ENCODE data around the gene CYP20A1.
"Not testable (repeated sequence)": the region's sequence is repeated elsewhere in the genome, so short reads cannot be mapped to it uniquely, and the experiment has no call there.

The CYP20A1 gene

GRCh38 chr2:203282101-203282500 is 43.3 kb downstream of the CYP20A1 start:
- DNase-seq = no peak

GRCh38 chr2:203286532-203286931 is 47.7 kb downstream of the CYP20A1 start:
- DNase-seq = no peak

DNA sequence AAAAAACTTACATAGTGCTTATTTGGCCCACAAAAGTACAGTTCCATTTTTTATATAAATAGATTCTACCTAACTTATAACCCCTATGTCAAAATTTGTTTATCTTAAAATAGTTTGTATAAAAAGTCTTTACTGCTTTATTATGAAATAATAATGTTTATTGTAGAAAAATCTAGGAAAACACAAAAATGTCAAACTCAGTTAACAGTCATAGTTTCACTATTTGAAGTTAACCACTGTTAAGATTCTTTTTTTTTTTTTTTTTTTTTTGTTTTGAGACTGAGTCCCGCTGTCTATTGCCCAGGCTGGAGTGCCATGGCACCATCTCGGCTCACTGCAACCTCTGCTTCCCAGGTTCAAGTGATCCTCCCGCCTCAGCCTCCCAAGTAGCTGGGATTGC is 62.8 kb downstream of the CYP20A1 start:
- no peak for DNase-seq

- not testable (repeated sequence) for DNase-seq
Measured at GRCh38 chr2:203302586-203302985, 63.8 kb downstream of the CYP20A1 start.

- DNase-seq = no peak
Measured at GRCh38 chr2:203310688-203311436, 72.0 kb downstream of the CYP20A1 start.

DNA sequence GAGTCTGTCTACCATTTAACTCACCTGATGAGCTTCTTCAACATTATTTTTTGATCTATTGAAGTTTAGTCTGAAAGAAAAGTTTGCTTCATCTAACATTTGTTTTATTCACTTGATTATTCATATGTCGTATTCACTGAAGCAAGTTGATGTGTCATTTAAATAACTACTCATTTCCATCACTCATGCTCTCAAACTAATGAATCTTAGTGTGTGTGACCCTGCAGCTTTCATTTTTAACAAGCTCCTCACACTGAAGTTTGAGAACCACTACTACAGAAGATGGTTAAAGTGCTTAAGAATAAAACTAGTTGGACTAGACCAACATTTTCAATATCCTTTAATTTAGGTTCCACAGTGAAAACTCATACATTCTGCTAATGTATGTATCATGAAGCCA is 87.5 kb downstream of the CYP20A1 start:
- DNase-seq = no peak

GRCh38 chr2:203327582-203327900 is 88.7 kb downstream of the CYP20A1 start:
- DNase-seq = no peak

DNA sequence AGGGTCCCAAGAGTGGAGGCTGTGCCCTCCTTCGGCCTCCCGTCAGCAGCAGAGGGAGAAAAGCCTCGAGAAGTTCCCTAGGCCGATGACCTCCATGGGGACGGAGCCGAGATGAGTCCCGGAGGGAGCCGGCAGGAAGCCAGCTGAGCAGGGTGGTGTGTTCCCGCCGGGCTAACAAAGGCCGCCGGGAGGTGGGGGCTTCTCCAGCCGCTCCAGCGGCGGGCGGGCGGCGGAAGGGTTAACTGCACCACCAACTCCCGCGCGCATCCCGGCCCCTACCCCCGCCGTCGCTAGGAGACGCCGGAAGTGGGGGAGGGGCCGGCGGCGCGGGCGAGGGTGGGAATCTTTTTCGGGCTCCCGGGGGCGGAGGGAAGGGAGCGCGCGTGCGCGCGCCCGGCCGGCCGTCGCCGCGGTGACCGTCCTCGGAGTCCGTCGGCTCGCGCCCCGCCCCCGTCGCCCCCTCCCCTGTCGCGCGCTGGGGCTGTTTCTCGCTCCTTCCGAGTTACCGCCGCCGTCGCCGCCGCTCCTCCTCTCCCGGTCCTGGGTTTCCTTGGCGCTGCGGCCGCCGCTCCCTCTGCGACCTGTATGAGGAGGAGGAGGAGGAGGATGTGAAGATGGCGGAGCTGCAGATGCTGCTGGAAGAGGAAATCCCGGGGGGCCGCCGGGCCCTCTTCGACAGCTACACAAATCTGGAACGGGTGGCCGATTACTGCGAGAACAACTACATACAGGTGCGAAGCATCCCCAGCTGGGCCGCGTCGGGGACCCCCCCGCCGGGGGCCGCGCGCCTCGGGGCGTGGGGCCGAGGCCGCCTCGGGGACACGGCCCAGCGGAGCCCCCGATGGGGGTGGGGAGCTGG is 89.3 kb downstream of the CYP20A1 start, which contains the start of gene ABI2:
Gene ABI2 (plus strand): TSS at position 494 of the 859 bp plus-strand sequence. CDS start 121 bp downstream, at position 615.
- peak; percentile 97 for DNase-seq

DNA sequence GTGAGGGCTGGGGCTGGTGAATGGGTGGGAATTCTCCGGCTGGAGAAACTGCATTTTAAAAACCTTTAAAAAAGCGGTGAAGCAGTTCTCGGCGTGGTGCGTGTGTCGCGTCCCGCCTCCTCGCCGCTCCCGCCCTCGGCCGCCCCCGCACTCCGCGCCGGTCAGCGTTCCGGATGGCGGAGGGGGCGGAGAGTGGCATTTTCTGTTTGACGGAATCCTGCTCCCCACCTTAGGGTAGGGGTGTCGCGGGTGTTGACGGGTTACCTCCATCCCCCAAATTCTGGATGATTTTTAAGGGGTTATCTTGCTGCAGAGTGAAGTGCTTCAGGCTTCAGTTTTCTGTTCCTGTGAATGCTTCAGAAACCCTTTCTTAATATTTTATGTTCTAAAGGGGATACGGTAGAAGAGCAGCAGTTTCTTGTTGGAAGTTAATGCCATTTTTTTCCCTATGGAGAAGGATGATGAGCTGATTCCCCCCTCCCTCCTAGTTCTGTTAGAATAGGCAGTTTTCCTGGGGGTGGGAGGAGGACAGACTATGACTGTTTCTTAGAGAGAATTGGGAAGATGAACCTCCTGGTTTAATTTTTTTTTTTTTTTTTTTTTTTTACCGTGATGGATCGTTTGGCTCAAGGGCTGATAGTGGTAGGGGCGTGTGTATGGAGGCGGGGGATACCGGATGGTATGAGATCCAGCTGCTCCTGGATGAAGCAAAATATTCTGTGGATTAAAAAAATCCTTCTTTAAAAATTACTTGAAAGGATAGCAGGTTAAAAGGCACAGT is 90.1 kb downstream of the CYP20A1 start:
- DNase-seq = peak; percentile 55

DNA sequence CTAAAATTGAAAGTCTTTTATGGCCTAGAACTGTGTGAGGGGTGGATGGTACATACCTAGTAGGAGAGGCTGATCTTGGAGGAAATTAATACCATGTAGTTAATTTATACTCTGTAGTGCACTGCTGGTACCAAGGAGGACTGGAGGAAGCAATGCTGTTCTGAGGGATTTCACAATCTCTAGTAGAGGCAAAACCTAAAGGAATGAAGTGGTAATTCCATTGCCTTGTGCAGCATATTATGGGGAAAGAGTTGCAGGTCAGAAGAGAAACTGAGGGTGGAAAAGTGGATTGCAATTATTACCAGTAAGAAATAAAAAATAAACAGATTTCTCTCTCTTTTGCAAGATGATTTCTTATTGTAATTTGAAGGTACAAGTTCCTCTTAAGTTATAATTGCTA is 91.6 kb downstream of the CYP20A1 start:
- no peak for DNase-seq

DNA sequence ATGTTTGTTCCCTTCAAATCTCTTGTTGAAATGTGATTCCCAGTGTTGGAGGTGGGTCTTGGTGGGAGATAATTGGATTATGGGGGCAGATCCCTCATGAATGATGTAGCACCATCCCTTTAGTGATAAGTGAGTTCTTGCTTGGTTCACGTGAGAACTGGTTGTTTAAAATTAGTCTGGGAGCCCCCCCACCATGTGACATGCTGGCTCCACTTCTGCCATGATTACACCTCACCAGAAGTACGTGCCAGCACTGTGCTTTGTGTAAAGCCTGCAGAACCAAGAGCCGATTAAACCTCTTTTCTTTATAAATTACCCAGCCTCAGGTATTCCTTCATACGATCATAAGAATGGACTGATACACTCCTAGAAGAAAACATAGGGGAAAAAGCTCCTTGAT is 99.5 kb downstream of the CYP20A1 start:
- no peak for DNase-seq

DNA sequence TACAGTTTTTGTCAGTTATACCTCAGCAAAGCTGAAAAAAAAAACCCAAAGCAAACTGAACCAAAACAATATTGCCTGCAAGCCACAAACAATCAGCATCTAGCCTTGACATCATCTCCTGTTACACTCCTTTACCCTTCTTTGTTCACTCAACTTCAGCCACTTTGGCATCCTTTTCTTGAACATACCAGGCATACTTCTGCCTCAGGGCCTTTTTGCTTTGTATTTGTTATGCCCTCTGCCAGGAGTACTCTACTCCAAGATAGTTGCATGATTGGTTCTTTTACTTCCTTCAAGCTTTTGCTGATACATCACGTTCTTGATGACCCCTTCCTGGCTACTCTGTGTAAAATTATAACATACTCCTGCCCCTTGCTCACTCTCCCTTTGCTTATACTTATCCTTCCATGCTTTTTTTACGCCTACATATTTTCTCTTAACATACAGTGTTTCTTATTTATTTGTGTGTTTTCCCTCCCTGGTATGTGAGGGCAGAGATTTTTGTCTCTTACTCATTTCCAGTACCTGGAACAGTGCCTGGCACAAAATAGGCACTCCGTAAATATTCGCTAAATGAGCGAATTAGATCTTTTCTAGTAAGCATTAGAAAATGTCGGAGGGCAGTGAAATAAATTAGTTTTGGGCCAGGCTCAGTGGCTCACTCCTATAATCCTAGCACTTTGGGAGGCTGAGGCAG is 102.1 kb downstream of the CYP20A1 start:
- DNase-seq = no peak

GRCh38 chr2:203341741-203342310 is 103.0 kb downstream of the CYP20A1 start:
- no peak for DNase-seq

- not testable (repeated sequence) for DNase-seq
Measured at GRCh38 chr2:203342374-203342773, 103.6 kb downstream of the CYP20A1 start.

DNA sequence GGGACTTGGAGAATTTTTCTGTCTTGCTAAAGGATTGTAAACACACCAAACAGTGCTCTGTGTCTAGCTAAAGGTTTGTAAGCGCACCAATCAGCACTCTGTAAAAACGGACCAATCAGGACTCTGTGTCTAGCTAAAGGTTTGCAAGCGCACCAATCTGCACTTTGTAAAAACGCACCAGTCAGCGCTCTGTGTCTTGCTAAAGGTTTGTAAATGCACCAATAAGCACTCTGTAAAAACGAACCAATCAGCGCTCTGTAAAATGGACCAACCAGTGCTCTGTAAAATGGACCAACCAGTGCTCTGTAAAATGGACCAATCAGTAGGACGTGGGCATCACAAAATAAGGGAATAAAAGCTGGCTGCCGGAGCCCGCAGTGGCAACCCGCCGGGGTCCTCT is 105.8 kb downstream of the CYP20A1 start:
- DNase-seq = no peak

DNA sequence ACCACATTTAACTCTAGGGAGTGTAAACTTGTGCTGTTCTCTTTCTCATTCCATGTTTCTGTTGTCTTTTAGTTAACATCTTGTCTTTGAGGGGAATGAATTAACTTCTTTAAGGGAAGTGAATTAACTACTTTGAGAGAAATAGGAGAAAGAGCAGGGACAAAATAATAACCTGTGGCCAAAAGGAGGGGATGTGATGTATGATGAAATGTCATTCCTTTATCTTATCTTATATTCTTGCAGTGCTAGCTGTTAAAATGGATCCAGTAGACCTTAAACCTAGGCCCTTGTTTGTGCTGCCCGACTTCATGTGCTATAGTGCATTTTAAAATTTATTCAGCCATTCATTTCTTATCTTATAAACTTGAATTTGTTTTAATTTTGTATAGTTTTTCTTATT is 107.8 kb downstream of the CYP20A1 start:
- no peak for DNase-seq

GRCh38 chr2:203347375-203347774 is 108.6 kb downstream of the CYP20A1 start:
- DNase-seq = no peak

DNA sequence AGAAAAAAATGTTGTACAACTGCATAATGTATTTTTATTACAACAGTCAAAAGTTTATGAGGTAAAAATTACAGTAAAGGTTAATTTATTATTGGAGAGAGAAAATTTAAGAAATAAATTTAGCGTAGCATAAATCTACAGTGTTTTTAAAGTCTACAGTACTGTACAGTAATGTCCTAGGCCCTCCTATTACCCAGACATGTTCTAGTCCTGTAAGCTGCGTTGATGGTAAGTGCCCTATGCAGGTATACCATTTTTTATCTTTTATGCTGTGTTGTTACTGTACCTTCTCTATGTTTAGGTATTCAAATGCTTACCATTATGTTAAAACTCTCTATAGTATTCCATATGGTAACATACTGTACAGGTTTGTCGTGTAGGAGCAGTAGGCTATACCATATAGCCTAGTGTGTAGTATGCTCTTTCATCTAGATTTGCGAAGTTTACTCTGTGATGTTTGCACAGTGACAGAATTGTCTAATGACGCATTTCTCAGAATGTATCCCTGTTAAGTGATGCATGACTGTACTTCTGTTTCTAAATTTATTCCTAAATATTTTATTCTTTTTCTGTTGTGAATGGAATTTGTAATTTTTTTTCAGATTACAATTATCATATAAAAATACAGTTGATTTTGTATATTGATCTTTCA is 113.9 kb downstream of the CYP20A1 start:
- DNase-seq = no peak

- DNase-seq = no peak
Measured at GRCh38 chr2:203354966-203355365, 116.1 kb downstream of the CYP20A1 start.
